Ovary (tissue), 3 donors: Measurements from ENCODE around the gene PODNL1.

ENCODE experiments used
- POLR2A ChIP-seq: fragments of 450-650 bp; IDR thresholded peaks from one replicate; pipeline ENCODE4 v1.6.1; 2017; ENCODE audit warnings: antibody characterized with exemption, mild to moderate bottlenecking, moderate library complexity
- TF ChIP-seq, protein P1 (sequence below), 3 donors: fragments of 450-650 bp in 2 of 3; fragments of 200-600 bp in 1 of 3; IDR thresholded peaks; one replicate each; pipeline versions ENCODE4 v1.5.1 to v1.8.0; 2016 to 2022; ENCODE audit warnings: antibody characterized with exemption in 3 of 3, mild to moderate bottlenecking in 1 of 3
- donor health status: DM: no; HTN: no; CAD: no.

DNA sequence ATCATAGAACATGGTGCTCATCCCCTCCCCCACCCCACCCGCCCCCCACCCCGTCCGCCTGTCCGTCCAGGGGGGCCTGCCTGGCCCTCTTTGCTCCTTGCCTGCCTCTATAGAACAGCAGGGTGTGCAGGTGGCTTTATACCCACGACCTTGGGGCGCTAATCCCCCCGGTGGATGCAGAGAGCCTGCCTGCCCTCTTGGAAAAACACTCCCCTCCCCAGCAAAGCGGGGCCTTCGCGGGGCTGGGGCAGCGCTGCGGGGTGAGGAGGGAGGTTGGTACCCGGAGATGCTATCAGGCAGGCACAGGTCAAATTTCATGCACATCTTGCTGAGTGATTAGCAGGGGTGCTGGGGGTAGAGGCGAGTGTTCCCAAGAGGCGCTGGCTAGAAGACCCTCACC, 46.0 kb upstream of the PODNL1 start:
- TF ChIP-seq, protein P1, sequence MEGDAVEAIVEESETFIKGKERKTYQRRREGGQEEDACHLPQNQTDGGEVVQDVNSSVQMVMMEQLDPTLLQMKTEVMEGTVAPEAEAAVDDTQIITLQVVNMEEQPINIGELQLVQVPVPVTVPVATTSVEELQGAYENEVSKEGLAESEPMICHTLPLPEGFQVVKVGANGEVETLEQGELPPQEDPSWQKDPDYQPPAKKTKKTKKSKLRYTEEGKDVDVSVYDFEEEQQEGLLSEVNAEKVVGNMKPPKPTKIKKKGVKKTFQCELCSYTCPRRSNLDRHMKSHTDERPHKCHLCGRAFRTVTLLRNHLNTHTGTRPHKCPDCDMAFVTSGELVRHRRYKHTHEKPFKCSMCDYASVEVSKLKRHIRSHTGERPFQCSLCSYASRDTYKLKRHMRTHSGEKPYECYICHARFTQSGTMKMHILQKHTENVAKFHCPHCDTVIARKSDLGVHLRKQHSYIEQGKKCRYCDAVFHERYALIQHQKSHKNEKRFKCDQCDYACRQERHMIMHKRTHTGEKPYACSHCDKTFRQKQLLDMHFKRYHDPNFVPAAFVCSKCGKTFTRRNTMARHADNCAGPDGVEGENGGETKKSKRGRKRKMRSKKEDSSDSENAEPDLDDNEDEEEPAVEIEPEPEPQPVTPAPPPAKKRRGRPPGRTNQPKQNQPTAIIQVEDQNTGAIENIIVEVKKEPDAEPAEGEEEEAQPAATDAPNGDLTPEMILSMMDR (IDR thresholded peaks at IDR 0.05), result no peak
- no peak for TF ChIP-seq POLR2A
